ENCODE measurements around the gene EML4. TPM values are rescaled to one million over a fixed set of nuclear protein-coding genes. Genes with fewer than 3 reads are reported as not detected.

The EML4 gene
- total RNA-seq, 2 experiments from 2014 or later = 37.1 to 43.2 TPM

GRCh38 chr2:42369532-42370229, 200.5 kb downstream of the EML4 start:
- CTCF ChIA-PET (ENCODE audit: unreplicated experiment) = interaction anchor here (0.5 kb wide), 1 partner anchor 68 kb away, joined by 3 read pairs; no protein-coding TSS in a partner anchor
- intact Hi-C loops (cut with micrococcal nuclease; ENCODE audit: unreplicated experiment) = loop anchor here (10.0 kb wide), 1 partner anchor 295 kb away; no protein-coding TSS in a partner anchor

GRCh38 chr2:42371611-42372473, 202.7 kb downstream of the EML4 start:
- H3K9me2 ChIP-seq (ENCODE audit: insufficient read depth, low read length) = no peaks in the 10 kb centered on the region
- H3K27ac ChIP-seq (ENCODE audit: low read depth, low read length, poor library complexity, severe bottlenecking) = no peak overlapping the region
- H3K4me3 ChIP-seq (ENCODE audit: low read depth, low read length, poor library complexity, severe bottlenecking) = no peak overlapping the region
- H3K4me1 ChIP-seq (ENCODE audit: insufficient read depth, low read length, poor library complexity, severe bottlenecking) = peaks cover 5% of the 10 kb centered on the region
- intact Hi-C loops (cut with micrococcal nuclease; ENCODE audit: unreplicated experiment) = no loop called here
- no TSS peak for BruUV-seq (replicated peaks)
- ChIA-PET POLR2A (interaction anchor here (0.6 to 1.1 kb wide), 6 partner anchors 10 to 138 kb away, joined by 3 to 4 read pairs (median 4); no protein-coding TSS in a partner anchor), CTCF (ENCODE audit: unreplicated experiment) (no interaction called here)
- H2AFZ ChIP-seq (ENCODE audit: low read length) = no peak overlapping the region
- no peak overlapping the region for H3K4me2 ChIP-seq (ENCODE audit: low read length)
- H3K36me3 ChIP-seq (ENCODE audit: insufficient read depth, low read length) = no peaks in the 10 kb centered on the region
- no peaks in the 10 kb centered on the region for H3K79me2 ChIP-seq (ENCODE audit: insufficient read depth, low read depth, low read length)
- TF ChIP-seq EZH2phosphoT487 (IDR thresholded peaks at IDR 0.05; ENCODE audit: borderline replicate concordance, low read depth, low read length) (no peak), CTCF (conservative IDR thresholded peaks at IDR 0.05; ENCODE audit: low read length) (no peak)
- no peaks in the 10 kb centered on the region for H4K20me1 ChIP-seq (ENCODE audit: insufficient read depth, low read length)
- no peak for DNase-seq (ENCODE audit: low spot score)
- H3K9me3 ChIP-seq (ENCODE audit: low read length) = no peaks in the 10 kb centered on the region

More at GRCh38 chr2:42369532-42370229, 200.5 kb downstream of the EML4 start:
- H3K9me3 ChIP-seq (ENCODE audit: low read length) = no peaks in the 10 kb centered on the region
- H3K4me2 ChIP-seq (ENCODE audit: low read length) = no peak overlapping the region
- H3K4me1 ChIP-seq (ENCODE audit: insufficient read depth, low read length, poor library complexity, severe bottlenecking) = peaks cover 5% of the 10 kb centered on the region
- POLR2A ChIA-PET = no interaction called here
- BruUV-seq (replicated peaks) = no TSS peak
- H3K27ac ChIP-seq (ENCODE audit: low read depth, low read length, poor library complexity, severe bottlenecking) = no peak overlapping the region
- no peak overlapping the region for H3K4me3 ChIP-seq (ENCODE audit: low read depth, low read length, poor library complexity, severe bottlenecking)
- peak overlapping the region; percentile 29; the same call in 1 of the 2 replicates for H2AFZ ChIP-seq (ENCODE audit: low read length)
- DNase-seq (ENCODE audit: low spot score) = peak; percentile 7
- H3K36me3 ChIP-seq (ENCODE audit: insufficient read depth, low read length) = no peaks in the 10 kb centered on the region
- H3K79me2 ChIP-seq (ENCODE audit: insufficient read depth, low read depth, low read length) = no peaks in the 10 kb centered on the region
- no peaks in the 10 kb centered on the region for H3K9me2 ChIP-seq (ENCODE audit: insufficient read depth, low read length)
- TF ChIP-seq CTCF (conservative IDR thresholded peaks at IDR 0.05; ENCODE audit: low read length) = no peak
- TF ChIP-seq EZH2phosphoT487 (IDR thresholded peaks at IDR 0.05; ENCODE audit: borderline replicate concordance, low read depth, low read length) = no peak
- H4K20me1 ChIP-seq (ENCODE audit: insufficient read depth, low read length) = no peaks in the 10 kb centered on the region
